ENCODE data around the gene HOXD3. TPM values are rescaled to one million over a fixed set of nuclear protein-coding genes. Genes with fewer than 3 reads are reported as not detected.

The HOXD3 gene
- total RNA-seq, 1 experiment from 2014 or later: not detected

- CTCF ChIA-PET: interaction anchor here (1.0 to 3.0 kb wide), 4 partner anchors 17 to 501 kb away, joined by 3 to 12 read pairs (median 8); no protein-coding TSS in a partner anchor
These were observed 6.3 kb upstream of the HOXD3 start for GRCh38 chr2:176150584-176151441.

DNA sequence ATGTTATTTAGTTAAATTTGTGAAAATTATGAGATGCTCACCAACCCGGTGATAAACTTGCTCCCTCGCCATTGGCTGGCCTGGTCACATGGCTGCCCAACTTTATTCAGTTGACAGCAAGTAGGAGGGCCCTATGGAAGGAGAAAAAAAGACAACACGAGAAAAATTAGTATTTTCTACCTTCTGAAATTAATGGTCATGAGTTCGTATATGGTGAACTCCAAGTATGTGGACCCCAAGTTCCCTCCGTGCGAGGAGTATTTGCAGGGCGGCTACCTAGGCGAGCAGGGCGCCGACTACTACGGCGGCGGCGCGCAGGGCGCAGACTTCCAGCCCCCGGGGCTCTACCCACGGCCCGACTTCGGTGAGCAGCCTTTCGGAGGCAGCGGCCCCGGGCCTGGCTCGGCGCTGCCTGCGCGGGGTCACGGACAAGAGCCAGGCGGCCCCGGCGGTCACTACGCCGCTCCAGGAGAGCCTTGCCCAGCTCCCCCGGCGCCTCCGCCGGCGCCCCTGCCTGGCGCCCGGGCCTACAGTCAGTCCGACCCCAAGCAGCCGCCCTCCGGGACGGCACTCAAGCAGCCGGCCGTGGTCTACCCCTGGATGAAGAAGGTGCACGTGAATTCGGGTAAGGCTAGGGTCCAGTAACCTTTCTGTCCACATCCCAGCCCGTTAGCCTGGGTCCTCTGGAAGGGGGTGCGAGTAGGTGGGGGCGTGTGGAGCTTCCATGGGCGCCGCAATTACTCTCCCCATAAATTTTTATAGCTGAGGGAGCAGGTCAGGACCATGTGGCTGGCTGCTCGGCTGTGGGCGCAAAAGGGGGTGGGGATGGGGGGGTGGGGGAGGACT lies 5.4 kb upstream of the HOXD3 start, which contains the start of gene HOXD4:
HOXD4 (plus strand) TSS at position 109 of the 846 bp plus-strand sequence; CDS start at position 193, 84 bp downstream.
- intact Hi-C loops (cut with micrococcal nuclease): no loop called here
- no peak for DNase-seq (ENCODE audit: unreplicated experiment)
- Mint-ChIP-seq H3K27me3 (ENCODE audit: insufficient read depth, unreplicated experiment) (no peaks in the 10 kb centered on the region), H3K4me1 (ENCODE audit: insufficient read depth, unreplicated experiment) (no peaks in the 10 kb centered on the region), H3K36me3 (ENCODE audit: insufficient read depth, unreplicated experiment) (peaks cover 5% of the 10 kb centered on the region), H3K9me3 (ENCODE audit: unreplicated experiment) (no peaks in the 10 kb centered on the region), H3K4me3 (ENCODE audit: unreplicated experiment) (no peak within 1 kb of the TSS), H3K27ac (ENCODE audit: low read depth, unreplicated experiment) (no peak within 1 kb of the TSS)
- no peak for TF ChIP-seq CTCF (IDR thresholded peaks at IDR 0.05; ENCODE audit: unreplicated experiment)
- POLR2A ChIA-PET: no interaction called here
- CTCF ChIA-PET: interaction anchor here (0.6 to 1.7 kb wide), 4 partner anchors 486 to 998 kb away, joined by 4 to 10 read pairs (median 6); no protein-coding TSS in a partner anchor
- no TSS peak for BruUV-seq (replicated peaks)

More at GRCh38 chr2:176150584-176151441, 6.3 kb upstream of the HOXD3 start:
- Mint-ChIP-seq H3K27me3 (ENCODE audit: insufficient read depth, unreplicated experiment) (no peaks in the 10 kb centered on the region), H3K9me3 (ENCODE audit: unreplicated experiment) (no peaks in the 10 kb centered on the region), H3K4me1 (ENCODE audit: insufficient read depth, unreplicated experiment) (no peaks in the 10 kb centered on the region), H3K4me3 (ENCODE audit: unreplicated experiment) (no peak overlapping the region), H3K36me3 (ENCODE audit: insufficient read depth, unreplicated experiment) (peaks cover 5% of the 10 kb centered on the region), H3K27ac (ENCODE audit: low read depth, unreplicated experiment) (no peak overlapping the region)
- no TSS peak for BruUV-seq (replicated peaks)
- POLR2A ChIA-PET: no interaction called here
- TF ChIP-seq CTCF (IDR thresholded peaks at IDR 0.05; ENCODE audit: unreplicated experiment): no peak
- DNase-seq (ENCODE audit: unreplicated experiment): no peak
- intact Hi-C loops (cut with micrococcal nuclease): no loop called here

DNA sequence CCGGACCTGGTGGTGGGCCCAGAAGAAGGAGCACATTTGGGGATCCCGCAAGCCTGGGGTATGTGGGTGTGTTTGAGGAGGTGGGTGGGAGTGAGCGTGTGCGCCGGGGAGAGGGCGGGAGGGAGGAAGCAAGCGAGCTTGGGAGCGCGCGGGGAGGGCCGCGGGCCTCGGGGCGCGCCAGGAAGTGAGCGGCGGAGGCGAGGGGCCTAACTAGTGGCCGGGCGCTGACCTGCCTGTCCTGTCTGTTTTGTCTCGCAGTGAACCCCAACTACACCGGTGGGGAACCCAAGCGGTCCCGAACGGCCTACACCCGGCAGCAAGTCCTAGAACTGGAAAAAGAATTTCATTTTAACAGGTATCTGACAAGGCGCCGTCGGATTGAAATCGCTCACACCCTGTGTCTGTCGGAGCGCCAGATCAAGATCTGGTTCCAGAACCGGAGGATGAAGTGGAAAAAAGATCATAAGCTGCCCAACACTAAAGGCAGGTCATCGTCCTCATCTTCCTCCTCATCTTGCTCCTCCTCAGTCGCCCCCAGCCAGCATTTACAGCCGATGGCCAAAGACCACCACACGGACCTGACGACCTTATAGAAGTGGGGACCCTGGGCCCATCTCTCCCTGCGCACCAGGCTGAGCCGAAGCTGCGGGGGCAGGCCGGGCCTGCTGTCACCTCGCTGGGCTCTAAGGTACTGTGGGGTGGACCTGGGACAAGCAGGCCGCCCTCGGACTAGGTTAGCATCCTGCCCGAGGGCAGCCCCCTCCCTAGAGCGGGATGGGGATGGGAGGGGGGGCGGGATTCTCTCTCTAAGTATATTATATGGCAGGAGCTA lies 4.5 kb upstream of the HOXD3 start:
- no TSS peak for BruUV-seq (replicated peaks)
- POLR2A ChIA-PET: no interaction called here
- CTCF ChIA-PET: interaction anchor here (0.6 to 0.7 kb wide), 3 partner anchors 13 to 997 kb away, joined by 3 to 5 read pairs (median 4); no protein-coding TSS in a partner anchor
- intact Hi-C loops (cut with micrococcal nuclease): no loop called here
- no peaks in the 10 kb centered on the region for H3K27me3 Mint-ChIP-seq (ENCODE audit: insufficient read depth, unreplicated experiment)
- peaks cover 5% of the 10 kb centered on the region for H3K36me3 Mint-ChIP-seq (ENCODE audit: insufficient read depth, unreplicated experiment)
- no peak for TF ChIP-seq CTCF (IDR thresholded peaks at IDR 0.05; ENCODE audit: unreplicated experiment)
- no peak overlapping the region for H3K4me3 Mint-ChIP-seq (ENCODE audit: unreplicated experiment)
- DNase-seq (ENCODE audit: unreplicated experiment): no peak
- no peaks in the 10 kb centered on the region for H3K9me3 Mint-ChIP-seq (ENCODE audit: unreplicated experiment)
- no peaks in the 10 kb centered on the region for H3K4me1 Mint-ChIP-seq (ENCODE audit: insufficient read depth, unreplicated experiment)
- no peak overlapping the region for H3K27ac Mint-ChIP-seq (ENCODE audit: low read depth, unreplicated experiment)

All from MCF 10A (cell line).